C4-2B (cell line): Measurements from ENCODE around the gene TLK2.

Experiments
- CTCF ChIP-seq: fragments of 450-650 bp; conservative IDR thresholded peaks from 2 replicates; pipeline ENCODE4 v1.5.1; 2017; ENCODE audit warnings: mild to moderate bottlenecking
- ZFX ChIP-seq: fragments of 450-650 bp; IDR thresholded peaks from 2 replicates; pipeline ENCODE4 v1.6.1; 2017

- TF ChIP-seq CTCF (no peak), ZFX (no peak)
These were observed 97.8 kb downstream of the TLK2 start for GRCh38 chr17:62576382-62576781.
